Measurements from ENCODE around the gene PIK3C3.
"Not testable (repeated sequence)": the region's sequence is repeated elsewhere in the genome, so short reads cannot be mapped to it uniquely, and the experiment has no call there.

PIK3C3 gene

GRCh38 chr18:41993151-41993550 lies 38.1 kb downstream of the PIK3C3 start:
- H3K9ac ChIP-seq (ENCODE audit: low read depth, low read length): no peak overlapping the region
- H3K27me3 ChIP-seq (ENCODE audit: control insufficient read depth, insufficient read depth, low read length): no peaks in the 10 kb centered on the region
- H3K4me1 ChIP-seq (ENCODE audit: control insufficient read depth, insufficient read depth, low read length): no peaks in the 10 kb centered on the region
- H3K36me3 ChIP-seq (ENCODE audit: control insufficient read depth, insufficient read depth, low read length): no peaks in the 10 kb centered on the region
- no peaks in the 10 kb centered on the region for H3K9me3 ChIP-seq (ENCODE audit: control insufficient read depth, insufficient read depth, low read length)
- H3K4me3 ChIP-seq (ENCODE audit: low read depth, low read length): no peak overlapping the region

GRCh38 chr18:41996020-41996419 lies 41.0 kb downstream of the PIK3C3 start:
- H3K36me3 ChIP-seq (ENCODE audit: control insufficient read depth, insufficient read depth, low read length): no peaks in the 10 kb centered on the region

GRCh38 chr18:41999751-42000150 lies 44.7 kb downstream of the PIK3C3 start:
- Histone ChIP-seq H3K36me3 (ENCODE audit: control insufficient read depth, insufficient read depth, low read length) (peaks cover 2% of the 10 kb centered on the region), H3K9me3 (ENCODE audit: control insufficient read depth, insufficient read depth, low read length) (no peaks in the 10 kb centered on the region), H3K9ac (ENCODE audit: low read depth, low read length) (no peak overlapping the region), H3K4me1 (ENCODE audit: control insufficient read depth, insufficient read depth, low read length) (no peaks in the 10 kb centered on the region), H3K4me3 (ENCODE audit: low read depth, low read length) (no peak overlapping the region), H3K27me3 (ENCODE audit: control insufficient read depth, insufficient read depth, low read length) (no peaks in the 10 kb centered on the region)

More at GRCh38 chr18:41996020-41996419, 41.0 kb downstream of the PIK3C3 start:
- no peaks in the 10 kb centered on the region for H3K27me3 ChIP-seq (ENCODE audit: control insufficient read depth, insufficient read depth, low read length)
- H3K9me3 ChIP-seq (ENCODE audit: control insufficient read depth, insufficient read depth, low read length): no peaks in the 10 kb centered on the region
- no peaks in the 10 kb centered on the region for H3K4me1 ChIP-seq (ENCODE audit: control insufficient read depth, insufficient read depth, low read length)
- H3K4me3 ChIP-seq (ENCODE audit: low read depth, low read length): no peak overlapping the region
- no peak overlapping the region for H3K9ac ChIP-seq (ENCODE audit: low read depth, low read length)

GRCh38 chr18:42001801-42002200 lies 46.8 kb downstream of the PIK3C3 start:
- H3K4me3 ChIP-seq (ENCODE audit: low read depth, low read length): no peak overlapping the region
- no peaks in the 10 kb centered on the region for H3K4me1 ChIP-seq (ENCODE audit: control insufficient read depth, insufficient read depth, low read length)
- H3K27me3 ChIP-seq (ENCODE audit: control insufficient read depth, insufficient read depth, low read length): no peaks in the 10 kb centered on the region
- peaks cover 2% of the 10 kb centered on the region for H3K36me3 ChIP-seq (ENCODE audit: control insufficient read depth, insufficient read depth, low read length)
- H3K9me3 ChIP-seq (ENCODE audit: control insufficient read depth, insufficient read depth, low read length): no peaks in the 10 kb centered on the region
- no peak overlapping the region for H3K9ac ChIP-seq (ENCODE audit: low read depth, low read length)

- H3K9ac ChIP-seq (ENCODE audit: low read depth, low read length): no peak overlapping the region
- no peak overlapping the region for H3K4me3 ChIP-seq (ENCODE audit: low read depth, low read length)
- peaks cover 2% of the 10 kb centered on the region for H3K36me3 ChIP-seq (ENCODE audit: control insufficient read depth, insufficient read depth, low read length)
- no peaks in the 10 kb centered on the region for H3K4me1 ChIP-seq (ENCODE audit: control insufficient read depth, insufficient read depth, low read length)
- H3K27me3 ChIP-seq (ENCODE audit: control insufficient read depth, insufficient read depth, low read length): no peaks in the 10 kb centered on the region
- no peaks in the 10 kb centered on the region for H3K9me3 ChIP-seq (ENCODE audit: control insufficient read depth, insufficient read depth, low read length)
Observed at GRCh38 chr18:42004653-42005052, 49.6 kb downstream of the PIK3C3 start.

- peaks cover 2% of the 10 kb centered on the region for H3K36me3 ChIP-seq (ENCODE audit: control insufficient read depth, insufficient read depth, low read length)
Observed at GRCh38 chr18:42005782-42006181, 50.7 kb downstream of the PIK3C3 start.

GRCh38 chr18:42009457-42009856 lies 54.4 kb downstream of the PIK3C3 start:
- not testable (repeated sequence) for H3K4me1 ChIP-seq (ENCODE audit: control insufficient read depth, insufficient read depth, low read length); H3K27me3 ChIP-seq (ENCODE audit: control insufficient read depth, insufficient read depth, low read length); H3K9me3 ChIP-seq (ENCODE audit: control insufficient read depth, insufficient read depth, low read length); H3K9ac ChIP-seq (ENCODE audit: low read depth, low read length); H3K4me3 ChIP-seq (ENCODE audit: low read depth, low read length); H3K36me3 ChIP-seq (ENCODE audit: control insufficient read depth, insufficient read depth, low read length)

More at GRCh38 chr18:42005782-42006181, 50.7 kb downstream of the PIK3C3 start:
- H3K9ac ChIP-seq (ENCODE audit: low read depth, low read length): no peak overlapping the region
- H3K27me3 ChIP-seq (ENCODE audit: control insufficient read depth, insufficient read depth, low read length): no peaks in the 10 kb centered on the region
- no peaks in the 10 kb centered on the region for H3K9me3 ChIP-seq (ENCODE audit: control insufficient read depth, insufficient read depth, low read length)
- H3K4me3 ChIP-seq (ENCODE audit: low read depth, low read length): no peak overlapping the region
- no peaks in the 10 kb centered on the region for H3K4me1 ChIP-seq (ENCODE audit: control insufficient read depth, insufficient read depth, low read length)

- H3K4me3 ChIP-seq (ENCODE audit: low read depth, low read length): no peak overlapping the region
- H3K9ac ChIP-seq (ENCODE audit: low read depth, low read length): no peak overlapping the region
- no peaks in the 10 kb centered on the region for H3K4me1 ChIP-seq (ENCODE audit: control insufficient read depth, insufficient read depth, low read length)
- H3K36me3 ChIP-seq (ENCODE audit: control insufficient read depth, insufficient read depth, low read length): no peaks in the 10 kb centered on the region
- no peaks in the 10 kb centered on the region for H3K27me3 ChIP-seq (ENCODE audit: control insufficient read depth, insufficient read depth, low read length)
- H3K9me3 ChIP-seq (ENCODE audit: control insufficient read depth, insufficient read depth, low read length): no peaks in the 10 kb centered on the region
Observed at GRCh38 chr18:42011053-42011452, 56.0 kb downstream of the PIK3C3 start.

- no peak overlapping the region for H3K4me3 ChIP-seq (ENCODE audit: low read depth, low read length)
- H3K27me3 ChIP-seq (ENCODE audit: control insufficient read depth, insufficient read depth, low read length): no peaks in the 10 kb centered on the region
- H3K9me3 ChIP-seq (ENCODE audit: control insufficient read depth, insufficient read depth, low read length): no peaks in the 10 kb centered on the region
- no peak overlapping the region for H3K9ac ChIP-seq (ENCODE audit: low read depth, low read length)
- H3K4me1 ChIP-seq (ENCODE audit: control insufficient read depth, insufficient read depth, low read length): no peaks in the 10 kb centered on the region
- no peaks in the 10 kb centered on the region for H3K36me3 ChIP-seq (ENCODE audit: control insufficient read depth, insufficient read depth, low read length)
Observed at GRCh38 chr18:42018831-42019230, 63.8 kb downstream of the PIK3C3 start.

GRCh38 chr18:42024131-42024530 lies 69.1 kb downstream of the PIK3C3 start:
- Histone ChIP-seq H3K4me1 (ENCODE audit: control insufficient read depth, insufficient read depth, low read length) (no peaks in the 10 kb centered on the region), H3K4me3 (ENCODE audit: low read depth, low read length) (no peak overlapping the region), H3K9me3 (ENCODE audit: control insufficient read depth, insufficient read depth, low read length) (no peaks in the 10 kb centered on the region), H3K9ac (ENCODE audit: low read depth, low read length) (no peak overlapping the region), H3K36me3 (ENCODE audit: control insufficient read depth, insufficient read depth, low read length) (no peaks in the 10 kb centered on the region), H3K27me3 (ENCODE audit: control insufficient read depth, insufficient read depth, low read length) (no peaks in the 10 kb centered on the region)

- Histone ChIP-seq H3K27me3 (ENCODE audit: control insufficient read depth, insufficient read depth, low read length) (no peaks in the 10 kb centered on the region), H3K9ac (ENCODE audit: low read depth, low read length) (no peak overlapping the region), H3K9me3 (ENCODE audit: control insufficient read depth, insufficient read depth, low read length) (no peaks in the 10 kb centered on the region), H3K4me3 (ENCODE audit: low read depth, low read length) (no peak overlapping the region), H3K4me1 (ENCODE audit: control insufficient read depth, insufficient read depth, low read length) (no peaks in the 10 kb centered on the region), H3K36me3 (ENCODE audit: control insufficient read depth, insufficient read depth, low read length) (no peaks in the 10 kb centered on the region)
Observed at GRCh38 chr18:42025491-42025890, 70.5 kb downstream of the PIK3C3 start.

GRCh38 chr18:42025974-42026625 lies 71.1 kb downstream of the PIK3C3 start:
- H3K9ac ChIP-seq (ENCODE audit: low read depth, low read length): no peak overlapping the region

More at GRCh38 chr18:42025974-42026625, 71.1 kb downstream of the PIK3C3 start:
- H3K9me3 ChIP-seq (ENCODE audit: control insufficient read depth, insufficient read depth, low read length): no peaks in the 10 kb centered on the region
- no peak overlapping the region for H3K4me3 ChIP-seq (ENCODE audit: low read depth, low read length)
- no peaks in the 10 kb centered on the region for H3K4me1 ChIP-seq (ENCODE audit: control insufficient read depth, insufficient read depth, low read length)
- no peaks in the 10 kb centered on the region for H3K36me3 ChIP-seq (ENCODE audit: control insufficient read depth, insufficient read depth, low read length)
- no peaks in the 10 kb centered on the region for H3K27me3 ChIP-seq (ENCODE audit: control insufficient read depth, insufficient read depth, low read length)
